GM19025 (cell line): ENCODE measurements around the gene SLK.

ENCODE experiments used
- ATAC-seq: cut with Tn5 transposase; IDR thresholded peaks from one replicate; pipeline ENCODE4 v1.9.1; 2021; ENCODE audit warnings: mild to moderate bottlenecking, low read depth, moderate library complexity; ENCODE audit not compliant: unreplicated experiment

Gene SLK

DNA sequence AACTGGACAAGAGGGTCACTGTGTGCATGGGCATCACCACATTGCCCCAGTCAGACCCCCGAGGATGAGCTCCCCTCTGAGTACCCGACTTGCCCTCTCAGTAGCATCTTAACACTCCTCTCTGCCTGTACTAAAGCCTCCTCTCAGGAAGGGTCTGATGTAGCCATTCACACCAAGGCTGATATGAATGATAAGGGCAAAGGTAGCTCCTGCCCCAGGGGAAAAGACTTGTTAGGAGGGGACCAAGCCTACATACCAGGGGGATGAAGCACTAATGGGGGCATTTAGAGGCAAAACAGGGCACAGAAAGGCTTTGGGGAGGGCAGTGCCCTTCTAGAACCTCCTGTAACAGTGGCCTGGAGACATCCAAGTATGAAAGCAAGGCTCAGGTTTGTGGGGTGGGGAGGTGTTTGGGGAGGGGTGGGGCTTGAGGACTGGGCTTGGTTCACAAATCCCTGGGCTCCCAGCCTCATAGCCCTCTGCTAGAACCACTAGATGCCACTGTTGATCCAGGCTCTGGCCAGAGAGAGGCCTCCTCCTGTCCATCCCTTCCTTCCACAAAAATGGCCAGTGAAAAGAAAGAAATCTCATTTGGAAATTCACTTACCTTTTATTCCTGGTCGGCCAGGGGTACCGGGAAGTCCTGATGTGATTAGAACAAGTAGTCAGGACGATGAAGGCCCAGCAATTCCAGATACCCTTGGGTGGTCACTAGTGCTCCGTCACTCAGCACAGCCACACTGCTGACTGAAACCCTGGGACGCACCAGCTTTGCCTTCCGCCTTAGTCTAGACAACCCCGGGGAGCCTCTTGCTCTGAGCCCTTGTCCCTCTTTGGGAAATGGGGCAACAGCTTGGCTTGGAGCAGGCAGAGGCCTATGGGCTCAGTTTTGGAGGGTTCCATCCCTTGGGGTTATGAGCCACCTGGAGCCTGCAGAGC lies 78.5 kb downstream of the SLK start:
- no peak for ATAC-seq

DNA sequence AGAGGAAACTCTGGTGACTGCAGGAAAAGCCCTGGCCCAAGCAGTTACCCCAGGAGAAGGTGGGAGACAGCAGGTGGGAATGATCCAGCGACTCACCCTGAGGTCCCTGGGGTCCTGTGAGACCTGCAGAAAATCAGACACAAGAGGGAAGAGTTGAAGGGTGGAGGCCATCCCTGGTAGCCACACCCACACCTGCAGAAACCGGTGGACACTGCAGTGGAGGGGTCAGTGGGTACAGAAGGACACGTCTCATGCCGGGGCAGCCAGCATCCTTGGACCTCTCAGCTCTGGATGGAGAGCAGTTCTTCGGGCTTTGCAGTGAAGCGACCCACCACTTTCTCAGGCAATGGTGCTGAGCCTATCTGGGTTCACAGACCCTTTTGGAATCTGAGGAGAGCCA lies 79.7 kb downstream of the SLK start:
- ATAC-seq = no peak

DNA sequence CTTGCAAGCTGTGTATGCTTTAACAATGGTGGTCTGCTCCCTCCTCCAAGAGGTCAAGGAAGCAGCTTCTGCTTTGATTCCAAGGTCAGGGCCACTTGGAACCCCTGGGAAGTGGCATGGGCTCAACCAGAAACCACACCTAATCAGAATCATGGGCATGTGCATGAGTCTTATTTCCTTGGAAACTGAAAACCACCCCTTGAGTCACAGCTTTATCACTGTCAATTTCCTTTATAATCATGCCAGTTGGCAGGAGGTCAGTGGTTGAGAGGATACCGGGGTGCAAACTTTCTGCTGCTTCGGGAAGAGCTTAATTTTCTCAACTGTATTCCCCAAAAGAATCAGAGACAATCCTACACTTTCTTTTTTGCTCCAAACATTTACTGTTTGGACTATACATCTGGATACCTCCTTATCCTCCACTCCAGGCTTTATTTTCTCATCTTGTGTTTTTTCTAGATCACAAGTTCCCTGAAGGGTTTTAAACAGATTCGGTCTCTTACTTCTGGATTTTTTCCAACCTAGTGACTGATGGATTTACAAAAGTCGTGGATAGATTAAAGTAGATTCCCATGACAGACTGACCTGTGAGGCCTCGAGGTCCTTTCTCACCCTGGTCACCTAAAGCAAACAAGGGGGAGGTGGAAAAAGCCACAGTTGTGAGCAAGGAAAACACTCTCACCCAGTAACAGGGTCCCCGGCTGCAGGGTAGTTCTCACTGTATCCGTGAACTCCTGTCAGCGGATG lies 82.7 kb downstream of the SLK start:
- no peak for ATAC-seq

DNA sequence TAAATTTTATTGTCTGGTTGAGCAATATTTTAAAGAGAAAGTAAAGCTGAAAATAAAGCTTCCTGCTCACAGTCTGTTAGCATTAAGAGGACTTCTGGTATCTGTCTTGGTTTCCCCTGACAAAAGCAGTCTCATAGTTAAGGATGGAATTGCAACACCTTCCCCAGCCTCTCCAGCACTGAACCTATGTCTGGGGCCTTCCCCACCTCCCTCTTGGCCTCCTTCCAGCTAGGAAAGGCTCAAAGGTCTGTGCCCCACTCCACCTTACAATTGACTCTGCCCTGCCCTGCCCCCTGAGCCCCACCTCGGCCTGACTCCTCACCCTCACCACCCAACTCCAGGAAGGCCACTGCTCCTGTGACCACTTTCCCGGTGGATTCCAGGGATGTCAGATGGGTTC lies 85.5 kb downstream of the SLK start:
- ATAC-seq = no peak

DNA sequence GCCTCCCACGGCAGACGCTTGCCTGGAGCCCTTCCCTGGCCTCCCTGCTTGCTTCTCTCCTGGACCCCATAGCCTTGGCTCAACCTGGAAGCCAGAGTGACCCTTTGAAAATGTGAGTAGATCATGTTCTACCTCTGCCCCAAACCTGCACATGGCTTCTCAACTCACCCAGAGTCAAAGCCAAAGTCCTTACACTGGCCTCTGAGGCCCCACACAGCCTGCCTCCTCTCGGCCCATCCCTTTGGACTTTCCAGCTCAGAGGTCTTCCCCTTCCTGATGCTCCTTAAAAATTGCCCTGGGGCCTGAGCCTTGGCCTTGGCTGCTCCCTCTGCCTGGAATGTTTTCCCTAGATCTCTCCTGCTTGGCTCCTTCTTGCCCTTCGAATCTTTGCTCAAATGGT lies 86.3 kb downstream of the SLK start:
- no peak for ATAC-seq

DNA sequence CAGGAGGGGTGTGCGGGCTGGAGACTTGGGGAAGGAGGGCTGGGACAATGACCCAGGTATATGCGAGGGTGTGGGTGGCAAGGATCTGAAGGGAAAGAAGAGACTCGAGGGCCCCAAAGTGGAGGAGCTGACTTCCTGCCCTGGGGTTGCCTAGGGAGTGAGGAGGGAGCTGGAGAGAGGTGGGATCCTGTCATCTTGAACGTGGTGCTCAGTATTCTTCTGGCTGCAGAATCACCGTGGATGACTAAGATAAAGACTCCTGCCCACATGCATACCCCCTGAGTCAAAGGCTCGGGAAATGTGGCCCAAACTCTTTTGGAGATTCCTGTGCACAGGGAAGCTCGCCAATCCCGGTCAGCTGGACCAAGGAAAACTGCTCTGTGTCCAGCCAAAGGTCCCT lies 87.5 kb downstream of the SLK start:
- no peak for ATAC-seq

DNA sequence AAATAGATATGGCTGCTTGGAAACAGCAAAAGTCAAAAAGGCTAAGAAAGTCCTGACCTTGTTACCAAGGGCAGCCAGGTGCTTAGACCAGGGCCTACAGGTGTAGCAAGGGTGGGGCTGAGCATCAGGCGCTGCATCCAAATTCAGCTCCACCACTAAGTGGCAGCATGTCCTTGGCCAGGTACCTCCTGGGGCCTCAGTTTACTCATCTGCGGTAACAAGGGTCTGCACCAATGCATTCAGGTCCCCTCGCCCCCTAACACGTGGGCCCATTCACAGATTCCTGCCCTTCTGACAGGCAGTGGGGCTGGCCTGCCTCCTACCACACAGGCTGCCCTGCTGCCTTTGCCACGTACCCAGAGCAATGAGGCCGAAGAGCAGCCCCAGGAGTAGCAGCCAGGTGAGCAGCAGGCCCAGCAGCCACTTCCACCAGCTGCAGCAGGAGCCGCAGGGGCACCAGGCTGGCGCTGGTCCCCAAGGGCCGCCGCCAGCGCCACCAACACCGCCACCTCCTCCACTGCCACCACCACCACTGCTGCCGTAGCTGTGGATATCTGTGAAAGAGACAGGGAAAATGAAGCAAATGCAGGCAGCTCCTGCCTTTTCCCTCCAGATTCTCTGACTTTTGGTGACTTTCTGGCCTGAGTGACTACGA lies 89.8 kb downstream of the SLK start:
- ATAC-seq = no peak

DNA sequence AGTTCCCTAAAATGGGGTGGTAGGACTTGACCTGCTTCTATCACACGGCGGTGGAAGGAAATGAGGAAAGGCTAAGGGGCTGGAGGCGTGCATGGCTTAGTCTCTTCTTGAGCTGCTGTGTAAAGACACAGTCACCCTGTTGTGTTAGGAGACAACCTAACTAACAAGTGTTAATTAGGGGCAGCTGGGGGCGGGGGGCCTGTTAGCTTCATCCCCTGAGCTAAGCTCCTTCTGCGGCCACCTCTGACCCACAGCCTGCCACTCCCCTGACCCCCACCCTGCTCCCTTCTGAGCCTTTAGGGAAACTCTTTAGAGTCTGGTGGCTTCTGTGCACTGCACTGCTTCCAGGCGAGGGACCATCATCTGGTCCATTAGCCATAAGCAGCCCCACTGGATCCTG lies 90.8 kb downstream of the SLK start:
- no peak for ATAC-seq

DNA sequence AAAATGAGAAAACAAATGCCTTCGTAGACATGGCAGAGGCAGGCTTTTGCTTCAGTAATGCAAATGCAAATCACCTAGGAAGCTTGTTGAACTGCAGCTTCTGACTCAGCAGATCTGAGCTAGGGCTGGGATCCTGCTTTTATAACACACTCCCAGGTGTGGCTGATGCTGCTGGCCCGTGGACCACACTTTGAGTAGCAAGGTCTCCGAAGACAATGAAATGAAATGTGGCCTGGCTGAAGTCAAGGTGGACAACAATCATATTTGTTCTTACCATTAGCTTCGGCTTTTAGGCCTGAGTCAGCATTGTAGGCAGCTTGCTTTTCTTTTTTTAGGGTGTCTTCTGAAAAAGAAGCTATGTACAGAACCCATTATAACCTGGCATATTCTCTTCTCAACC lies 92.4 kb downstream of the SLK start:
- ATAC-seq = no peak

DNA sequence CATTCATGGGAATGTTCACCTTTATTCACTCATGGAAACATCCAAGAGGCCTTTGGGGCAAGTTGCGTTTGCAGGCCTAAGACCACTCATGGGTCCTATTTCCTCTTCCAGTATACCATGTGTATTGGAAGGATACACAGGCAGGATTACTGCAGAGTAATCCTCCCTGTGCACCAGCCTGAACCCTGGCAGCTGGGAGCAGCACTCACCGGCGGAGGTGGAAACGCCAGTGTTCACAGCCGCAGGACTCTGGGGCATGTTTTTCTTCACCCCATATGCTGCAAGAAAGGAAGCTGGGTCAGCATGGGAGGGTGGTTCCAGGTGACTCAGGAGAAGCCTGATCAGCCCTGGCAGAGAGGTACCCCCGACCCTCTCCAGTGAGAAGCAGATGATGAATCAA lies 94.3 kb downstream of the SLK start:
- no peak for ATAC-seq

DNA sequence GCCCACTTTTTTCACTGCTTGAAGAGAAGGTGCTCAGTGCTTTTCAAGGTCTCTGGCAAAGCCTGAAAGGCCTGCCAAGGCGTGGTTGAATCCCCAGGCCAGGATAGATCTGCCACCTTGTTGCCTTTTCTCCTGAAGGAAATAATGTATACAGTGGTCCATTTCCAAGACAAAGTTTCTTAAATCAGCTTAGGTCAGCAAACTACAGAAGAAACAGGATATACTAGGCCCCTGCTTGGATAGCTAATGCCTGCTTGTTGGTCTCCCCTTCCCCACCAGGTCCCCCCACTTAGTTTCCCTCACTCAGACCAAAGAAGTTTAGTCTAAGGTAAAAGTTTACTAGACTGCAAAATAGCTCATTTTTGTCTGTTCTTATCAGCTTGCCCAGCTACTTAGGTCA lies 98.8 kb downstream of the SLK start:
- no peak for ATAC-seq

DNA sequence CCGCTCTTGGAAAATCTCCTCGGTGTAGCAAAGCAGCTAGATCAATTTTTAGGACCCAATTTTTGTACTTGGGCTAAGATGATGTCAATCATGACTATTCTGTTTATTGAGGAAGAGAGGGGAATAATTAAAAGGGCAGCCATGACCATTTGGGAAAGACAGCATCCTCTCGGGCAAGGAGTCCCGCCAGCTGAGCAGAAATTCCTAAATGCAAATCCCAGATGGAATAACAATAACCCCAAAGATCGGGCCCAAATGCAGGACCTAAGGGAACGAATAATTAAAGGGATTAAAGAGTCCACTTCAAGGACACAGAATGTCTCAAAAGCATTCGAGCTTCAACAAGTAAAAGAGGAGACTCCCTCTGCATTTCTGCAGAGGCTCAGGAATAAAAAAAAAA lies 100.0 kb downstream of the SLK start:
- ATAC-seq = no peak

DNA sequence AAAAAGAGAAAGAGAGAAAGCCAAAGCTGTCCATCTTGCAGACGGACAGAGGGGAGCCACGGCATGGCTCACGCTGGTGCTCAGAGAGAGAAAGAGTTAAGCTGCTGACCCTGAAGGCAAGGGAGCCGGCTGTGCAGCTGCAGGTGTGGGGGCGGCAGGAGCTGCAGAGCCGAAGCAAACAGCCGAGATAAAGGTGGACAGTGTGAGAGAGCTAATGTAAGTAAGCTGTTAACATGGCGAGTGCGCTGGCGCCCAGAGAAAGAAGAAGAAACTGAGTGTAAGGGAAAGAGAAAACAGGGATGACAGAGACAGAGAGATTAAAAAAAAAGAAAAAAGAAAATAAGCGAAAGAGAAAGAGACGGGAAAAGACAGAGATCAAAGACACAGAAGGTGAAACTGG lies 100.6 kb downstream of the SLK start:
- ATAC-seq = no peak

DNA sequence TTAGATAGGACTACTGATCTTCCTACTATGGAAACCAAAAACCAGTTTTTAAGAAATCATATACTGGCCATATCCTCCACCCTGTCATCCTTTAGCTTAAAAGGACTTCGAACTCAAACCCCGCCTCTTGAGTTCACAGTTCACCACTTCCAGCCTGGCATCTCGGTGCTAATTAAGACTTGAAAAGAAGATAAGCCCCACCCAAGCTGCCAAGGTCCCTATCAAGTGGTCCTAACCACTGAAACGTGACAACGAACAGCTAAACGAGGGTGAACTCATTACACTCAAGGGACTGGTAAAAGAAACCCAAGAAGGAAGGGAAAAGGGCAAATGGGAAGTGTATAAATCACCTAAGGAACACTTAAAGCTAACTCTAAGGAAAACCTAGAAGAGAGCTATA lies 102.7 kb downstream of the SLK start:
- no peak for ATAC-seq

DNA sequence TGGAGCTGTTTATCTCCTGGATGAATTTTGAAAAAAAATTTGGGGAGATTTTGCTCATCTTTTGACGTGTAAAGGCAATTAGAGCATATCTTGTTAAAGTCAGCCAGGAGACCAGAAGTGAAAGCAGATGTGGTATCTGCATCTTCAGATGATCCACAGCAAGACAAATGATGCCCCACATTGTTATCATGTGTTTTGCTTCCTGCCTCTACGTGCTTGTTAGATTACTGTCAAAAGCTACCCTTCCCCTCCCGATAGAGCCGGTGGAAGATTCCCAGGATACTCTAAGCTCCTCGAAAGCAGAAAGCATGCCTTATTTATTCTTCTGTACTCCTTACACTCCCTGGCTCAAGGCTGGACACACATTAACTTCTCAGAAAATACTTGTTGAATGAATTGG lies 105.8 kb downstream of the SLK start:
- ATAC-seq = no peak

DNA sequence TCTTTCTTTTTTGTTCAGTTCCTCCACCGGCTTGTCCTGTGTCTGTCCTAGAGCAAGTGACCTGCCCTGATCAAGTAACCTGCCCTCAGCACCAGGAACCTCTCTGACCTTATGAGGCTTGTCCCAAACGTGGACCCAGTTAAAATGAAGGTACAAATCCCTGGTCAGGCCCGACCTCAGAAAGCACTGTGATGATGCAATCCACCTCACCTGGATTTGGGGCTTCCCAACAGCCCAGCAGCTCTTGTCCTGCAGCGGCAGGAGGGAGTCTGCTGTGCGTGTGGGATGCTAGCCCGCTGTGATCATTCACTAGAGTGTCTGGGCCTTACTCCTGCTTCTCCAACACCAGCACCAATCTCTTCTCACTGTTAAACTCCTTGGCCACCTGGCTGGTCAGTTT lies 107.6 kb downstream of the SLK start:
- no peak for ATAC-seq

DNA sequence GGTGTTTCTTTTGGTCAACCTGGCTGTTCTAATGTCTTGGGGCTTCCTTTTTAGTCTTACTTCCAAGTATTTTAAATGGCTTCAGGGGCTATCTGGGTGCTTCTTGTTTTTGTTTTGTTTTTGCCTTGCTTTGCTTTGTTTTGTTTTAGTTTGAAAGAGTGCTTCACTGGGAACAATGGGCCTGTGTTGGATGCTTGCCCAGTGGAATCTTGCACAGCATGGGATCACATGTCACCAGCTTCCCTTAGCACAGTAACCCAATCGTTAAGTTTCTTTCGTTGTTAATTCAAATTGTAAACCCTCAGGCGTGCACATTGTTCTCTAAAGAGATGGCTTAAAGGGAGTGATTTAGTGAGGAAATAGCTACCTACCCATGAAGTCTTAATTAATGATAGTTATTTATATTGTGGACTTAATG lies 109.8 kb downstream of the SLK start:
- ATAC-seq = no peak

DNA sequence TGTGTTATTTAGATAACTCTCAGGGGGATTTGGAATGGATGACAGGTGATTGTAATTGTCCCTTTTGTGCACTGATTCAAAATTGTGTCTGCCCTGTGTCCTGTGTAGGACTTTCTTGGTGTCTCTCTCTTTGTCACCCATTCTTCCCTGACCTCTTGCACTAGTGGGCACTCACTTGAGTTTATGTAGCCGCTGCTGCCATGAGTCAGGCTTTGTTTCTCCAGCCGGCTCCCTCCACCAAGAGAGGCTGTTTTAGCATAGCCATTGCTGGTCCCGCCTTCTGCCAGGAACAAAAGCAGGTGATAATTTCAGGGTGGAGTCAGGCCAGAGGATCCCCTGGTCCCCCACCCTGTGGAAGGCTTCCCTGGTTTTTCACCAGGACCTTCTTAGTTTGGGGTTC lies 110.3 kb downstream of the SLK start:
- no peak for ATAC-seq

DNA sequence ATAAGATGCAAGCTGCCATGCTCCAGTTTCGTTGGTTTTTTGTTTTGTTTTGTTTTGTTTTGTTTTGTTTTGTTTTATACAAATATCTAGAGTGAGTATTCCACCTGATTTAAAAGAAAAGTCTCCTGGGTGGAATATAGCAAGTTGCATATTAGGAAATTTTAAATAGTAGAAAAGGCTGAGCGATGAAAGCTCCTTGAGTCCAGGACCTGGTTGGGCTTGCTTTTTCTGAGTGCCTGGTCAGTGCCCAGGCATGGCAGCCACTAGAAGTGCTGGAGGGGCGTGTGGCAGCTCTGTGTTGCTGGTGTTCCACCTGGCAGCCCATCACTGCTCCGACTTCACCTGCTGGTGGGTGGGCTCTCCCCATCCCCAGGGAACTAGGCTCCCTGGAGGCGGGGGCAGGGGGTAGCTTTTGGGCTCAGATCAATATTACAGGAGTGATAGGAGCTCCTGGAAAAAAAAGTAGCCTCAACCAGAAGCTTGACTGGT lies 110.8 kb downstream of the SLK start:
- ATAC-seq = no peak
